HG03571 (cell line): ENCODE results near the gene NCOR2.
A peak's percentile ranks its signal among the peaks of the same experiment; 100 is the strongest.

Source experiments
- ATAC-seq: cut with Tn5 transposase; IDR thresholded peaks from one replicate; pipeline ENCODE4 v1.9.1; 2021; ENCODE audit not compliant: unreplicated experiment

Gene NCOR2

GRCh38 chr12:124561231-124561630, 6.2 kb downstream of the NCOR2 start:
- no peak for ATAC-seq

GRCh38 chr12:124560146-124560890, 7.1 kb downstream of the NCOR2 start:
- ATAC-seq = no peak

DNA sequence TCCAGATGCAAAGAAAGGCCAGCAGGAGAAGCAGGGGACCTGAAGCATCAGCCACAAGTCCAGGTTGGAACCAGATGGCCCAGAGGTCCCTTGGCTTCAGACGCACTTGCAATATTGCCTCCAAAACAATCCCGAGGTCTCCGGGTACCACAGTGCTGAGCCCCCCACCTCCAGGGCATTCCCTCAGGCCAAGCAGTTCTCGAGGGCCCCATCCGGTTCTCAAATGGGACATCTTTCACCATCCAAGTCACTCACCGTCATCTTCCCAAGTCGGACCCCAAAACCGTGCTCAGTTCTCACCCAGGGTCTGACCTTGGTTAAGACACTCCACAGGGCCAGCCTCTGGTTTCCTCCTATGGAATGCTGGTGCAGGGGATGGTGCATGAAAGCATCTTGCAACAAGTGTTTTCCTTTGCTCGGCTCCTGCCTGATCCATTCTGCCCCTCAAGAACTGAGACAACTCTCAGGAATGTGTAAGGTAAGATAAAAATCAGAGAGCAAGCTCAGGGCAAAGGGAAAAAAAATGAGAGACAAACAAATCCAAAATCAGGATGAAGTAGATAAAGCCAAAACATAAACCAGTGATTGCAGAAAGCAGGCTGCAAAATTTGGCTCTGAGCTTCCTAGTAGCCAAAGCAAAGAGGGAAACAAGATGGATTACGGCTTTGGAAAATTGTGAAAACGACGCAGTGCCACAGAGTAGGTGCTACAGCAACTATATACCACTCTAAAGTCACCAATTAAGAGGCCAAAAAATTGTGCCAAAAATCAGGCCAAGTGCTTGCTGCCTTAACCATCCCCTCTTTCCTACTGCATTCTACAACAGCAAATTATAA, 8.0 kb downstream of the NCOR2 start:
- no peak for ATAC-seq

DNA sequence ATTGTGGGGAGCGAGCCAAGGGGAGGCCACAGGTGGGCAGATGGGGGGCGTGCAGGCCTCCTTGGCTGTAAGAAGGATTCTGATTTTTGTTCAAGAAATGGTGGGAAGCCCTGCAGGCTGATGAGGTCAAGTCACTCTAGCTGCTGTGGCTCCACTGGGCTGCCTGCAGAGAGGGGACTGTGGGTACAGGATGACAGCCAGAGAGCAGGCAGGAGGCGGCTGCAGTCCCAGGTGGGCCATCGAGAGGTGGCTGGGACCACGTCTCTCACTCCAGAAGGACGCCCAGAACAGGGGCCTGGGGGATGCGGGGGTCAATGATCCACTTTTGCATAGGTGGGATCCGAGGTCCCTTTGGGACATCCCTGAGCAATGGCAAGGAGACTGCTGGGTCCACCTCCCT, 9.1 kb downstream of the NCOR2 start:
- no peak for ATAC-seq

DNA sequence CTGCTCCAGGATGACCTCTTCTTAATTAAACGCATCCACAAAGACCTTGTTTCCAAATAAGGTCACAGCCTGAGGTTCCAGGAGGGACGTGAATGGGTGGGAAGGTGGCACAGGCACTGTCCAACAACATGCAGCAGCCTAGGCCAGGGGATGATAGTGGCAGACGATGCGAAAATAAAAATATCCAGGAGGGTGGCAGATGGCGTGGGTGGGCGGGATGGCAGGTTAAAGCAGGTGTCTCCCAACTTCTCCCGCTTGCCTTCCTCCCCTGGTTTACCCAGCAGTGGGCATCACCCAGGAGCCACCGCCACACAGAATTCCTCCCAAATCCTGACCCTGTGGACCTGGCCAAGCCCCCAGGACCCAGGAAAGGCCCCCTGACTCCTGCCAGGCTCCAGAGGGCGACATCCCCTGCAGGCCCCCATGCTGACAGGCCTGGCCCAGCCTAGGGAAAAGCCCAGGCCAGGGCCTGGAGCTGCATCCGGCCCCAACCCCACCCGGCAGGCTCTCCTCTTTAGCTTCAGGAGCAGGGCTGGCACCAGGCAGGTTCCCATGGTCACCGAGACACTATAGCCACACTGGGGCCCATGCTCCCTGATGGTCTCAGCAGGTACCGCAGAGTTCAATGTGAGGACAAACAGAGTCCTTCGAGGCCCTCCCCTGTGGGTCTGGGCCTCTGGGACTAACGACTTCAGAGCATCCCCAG, 9.7 kb downstream of the NCOR2 start:
- no peak for ATAC-seq

GRCh38 chr12:124556896-124557501, 10.4 kb downstream of the NCOR2 start:
- ATAC-seq = no peak

DNA sequence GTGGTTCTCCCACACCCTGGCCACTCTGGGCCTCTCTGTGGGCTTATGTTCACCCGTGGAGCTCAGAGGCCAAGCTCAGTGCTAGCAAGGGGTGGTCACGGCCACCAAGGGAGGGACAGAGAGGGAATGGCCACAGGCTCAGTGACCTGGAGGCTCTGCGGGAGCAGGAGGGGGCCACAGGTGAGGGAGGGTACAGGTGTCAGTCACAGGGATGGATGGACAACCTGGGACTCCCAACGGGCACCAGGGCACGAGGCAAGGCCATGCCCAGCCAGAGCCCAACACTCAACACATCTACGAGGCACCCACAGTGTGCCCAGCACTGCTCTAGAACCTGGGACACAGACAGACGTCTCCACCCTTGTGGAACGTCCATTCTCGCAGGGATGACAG, 11.3 kb downstream of the NCOR2 start:
- ATAC-seq = no peak

DNA sequence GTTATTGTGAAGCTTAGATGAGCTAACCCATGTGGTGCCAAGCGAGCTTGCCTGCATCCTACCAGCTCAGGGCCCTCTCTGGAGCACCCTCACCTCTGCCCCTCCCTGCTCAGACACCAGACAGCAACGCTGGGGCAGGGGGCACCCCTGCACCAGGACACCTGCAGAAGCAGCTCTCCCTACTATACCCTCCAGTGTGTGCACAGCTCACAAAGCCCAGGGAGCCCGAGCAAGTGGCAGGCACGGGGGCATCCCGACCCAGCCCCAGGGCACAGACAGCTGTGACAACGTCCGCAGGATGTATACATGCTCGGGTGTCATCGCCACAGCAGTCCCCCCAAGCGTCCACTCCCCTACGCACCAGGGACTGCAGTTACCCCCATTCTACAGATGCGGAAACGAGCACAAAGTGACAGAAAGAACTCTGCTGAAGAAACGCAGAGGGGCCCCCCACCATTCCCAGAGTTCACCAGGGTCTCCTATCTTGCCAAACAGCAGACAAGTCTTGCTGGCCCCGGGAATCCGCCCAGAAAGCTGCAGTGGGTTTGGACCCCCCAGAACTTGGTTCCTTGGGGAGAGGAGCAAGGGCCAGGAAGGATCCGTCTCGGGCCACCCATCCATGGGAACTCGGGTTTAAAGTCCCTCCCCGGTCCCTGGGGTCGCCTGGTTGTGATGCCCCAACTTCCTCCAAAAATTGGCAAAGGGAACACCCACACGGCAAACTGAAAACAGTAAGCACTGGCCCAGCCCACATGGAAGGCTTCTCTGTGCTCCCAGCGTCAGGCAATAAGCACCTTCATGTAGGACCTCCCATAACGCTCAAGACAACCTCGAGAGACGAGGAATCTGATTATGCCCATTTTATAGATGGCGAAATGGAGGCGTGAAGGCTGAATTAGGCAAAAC, 12.0 kb downstream of the NCOR2 start:
- ATAC-seq = no peak

- no peak for ATAC-seq
Observed at GRCh38 chr12:124554429-124555029, 12.9 kb downstream of the NCOR2 start.

- no peak for ATAC-seq
Observed at GRCh38 chr12:124553862-124554428, 13.5 kb downstream of the NCOR2 start.

GRCh38 chr12:124551268-124552144, 15.9 kb downstream of the NCOR2 start:
- ATAC-seq = no peak

DNA sequence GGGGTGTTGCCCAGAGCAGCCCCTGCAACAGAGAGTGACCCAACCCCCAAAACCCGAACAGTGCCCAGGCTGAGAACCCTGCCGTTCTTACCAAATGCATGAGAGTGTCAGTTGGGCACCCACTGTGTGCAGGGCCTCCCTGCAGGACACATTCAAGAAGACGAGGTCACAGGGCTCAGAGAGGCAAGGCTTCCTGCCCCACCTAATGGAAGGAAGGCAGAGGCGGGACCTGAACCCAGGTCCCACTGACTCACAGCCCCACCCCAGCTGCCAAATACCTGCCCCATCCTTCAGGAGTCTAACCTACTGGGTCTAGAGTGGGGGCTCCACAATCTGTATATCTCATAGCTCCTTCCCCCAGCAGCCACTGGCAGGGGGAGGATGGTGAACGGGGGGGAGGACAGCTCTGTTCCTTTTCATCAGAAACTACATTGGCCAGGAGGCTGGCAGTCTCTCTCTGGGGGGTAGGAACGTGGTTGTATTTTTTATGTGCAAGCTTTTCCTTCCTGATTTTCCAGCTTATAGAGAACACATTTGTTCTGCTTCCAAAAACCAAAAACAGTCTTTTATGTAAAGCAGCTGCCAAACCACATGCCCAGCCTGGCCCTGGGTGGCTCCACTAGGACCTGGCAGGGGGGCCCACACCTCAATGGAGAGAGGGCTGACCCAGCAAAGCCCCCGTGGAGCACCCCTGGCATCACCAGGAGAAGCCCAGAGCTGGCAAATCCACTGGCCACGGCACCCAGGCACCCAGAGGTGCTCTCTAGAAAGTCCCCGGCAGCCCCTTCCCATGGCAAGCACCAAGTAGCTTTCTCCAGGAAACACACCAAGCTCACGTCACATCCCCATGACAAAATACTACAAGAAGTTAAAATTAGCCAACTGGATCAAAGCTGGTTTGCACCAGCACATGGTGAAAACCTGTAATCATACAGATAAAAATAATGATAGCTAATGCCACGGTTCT, 17.0 kb downstream of the NCOR2 start:
- no peak for ATAC-seq

- ATAC-seq = no peak
Observed at GRCh38 chr12:124549629-124550028, 17.8 kb downstream of the NCOR2 start.

DNA sequence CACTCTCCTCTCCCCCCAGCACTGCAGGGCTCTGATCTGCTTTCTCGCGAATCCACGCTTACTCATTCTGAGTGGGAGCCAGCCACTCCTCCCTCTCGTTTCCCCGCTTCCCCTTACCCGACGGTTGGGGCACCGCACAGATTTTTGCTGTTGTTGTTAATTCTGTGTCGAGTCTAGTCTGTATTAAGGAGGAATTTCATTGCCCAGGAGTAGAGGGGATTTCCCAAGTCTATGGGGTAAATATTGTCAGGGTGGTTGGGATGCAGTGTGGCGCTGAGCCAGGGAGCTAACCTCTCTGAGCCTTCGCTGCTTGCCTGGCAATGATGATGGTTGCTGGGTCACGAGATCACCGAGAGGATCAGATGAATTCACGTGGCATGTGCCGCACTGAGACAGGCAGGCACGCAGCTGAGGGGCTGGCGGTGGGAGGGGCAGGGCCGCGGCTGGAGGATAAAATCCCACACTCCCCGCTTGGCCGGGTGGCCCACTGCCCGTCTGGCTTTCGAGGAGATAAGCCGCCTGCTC, 18.5 kb downstream of the NCOR2 start:
- ATAC-seq = no peak

GRCh38 chr12:124547626-124548025, 19.8 kb downstream of the NCOR2 start:
- no peak for ATAC-seq

GRCh38 chr12:124545508-124546418, 21.6 kb downstream of the NCOR2 start:
- ATAC-seq = peak; percentile 84
